Caco-2 (cell line): ENCODE results near the gene ARRB2. TPM values are rescaled to one million over a fixed set of nuclear protein-coding genes. Genes with fewer than 3 reads are reported as not detected.

Experiments used
- BruUV-seq: library from RNA; stranded (reverse); fragments of 400-500 nt; replicated peaks from 2 replicates; lab custom pipeline; 2021; lab: Mats Ljungman, UMichigan
- CTCF ChIA-PET: fragments of 300-600 bp; sonication (Branson Sonifier 250); formaldehyde crosslinking; loops from one replicate; lab custom pipeline; 2022; ENCODE audit warnings: antibody characterized with exemption; lab: Charles Lee
- POLR2A ChIA-PET: fragments of 300-600 bp; sonication (Branson Sonifier 250); formaldehyde crosslinking; loops from one replicate; lab custom pipeline; 2022; ENCODE audit warnings: antibody characterized with exemption; lab: Charles Lee
- DNase-seq, 2 experiments: peaks; one replicate each; pipeline versions ENCODE4 v3.0.0 to v3.0.0-alpha.2; 2020 to 2022
- H3K27me3 ChIP-seq: replicated peaks from 2 replicates; pipeline ENCODE4 v1.6.0; 2011; ENCODE audit warnings: low read length; ENCODE audit not compliant: control insufficient read depth, insufficient read depth
- H3K36me3 ChIP-seq: 2 replicates; pipeline ENCODE4 v1.5.1; 2011; ENCODE audit warnings: low read length; ENCODE audit not compliant: control insufficient read depth, insufficient read depth
- H3K4me1 ChIP-seq: fragments of 250-450 bp; sonication (Bioruptor Pico); 2 replicates; pipeline ENCODE4 v1.5.1; 2020; ENCODE audit warnings: mild to moderate bottlenecking
- H3K4me3 ChIP-seq: 2 replicates; pipeline ENCODE4 v1.5.1; 2011; ENCODE audit warnings: low read depth, mild to moderate bottlenecking, control low read depth, low read length
- H3K9me3 ChIP-seq: fragments of 250-450 bp; sonication (Bioruptor Pico); 2 replicates; pipeline ENCODE4 v1.5.1; 2020; ENCODE audit warnings: mild to moderate bottlenecking, moderate library complexity
- H3K27ac Mint-ChIP-seq: one replicate; pipeline ENCODE4 v1.8.0; 2022; ENCODE audit warnings: mixed read lengths; ENCODE audit not compliant: unreplicated experiment
- H3K27me3 Mint-ChIP-seq: one replicate; pipeline ENCODE4 v1.8.0; 2022; ENCODE audit warnings: mixed read lengths; ENCODE audit not compliant: insufficient read depth, unreplicated experiment
- H3K36me3 Mint-ChIP-seq: one replicate; pipeline ENCODE4 v1.8.0; 2022; ENCODE audit warnings: mild to moderate bottlenecking, mixed read lengths; ENCODE audit not compliant: insufficient read depth, unreplicated experiment
- H3K4me1 Mint-ChIP-seq: one replicate; pipeline ENCODE4 v1.8.0; 2022; ENCODE audit warnings: low read depth, mixed read lengths; ENCODE audit not compliant: unreplicated experiment
- H3K4me3 Mint-ChIP-seq: one replicate; pipeline ENCODE4 v1.8.0; 2022; ENCODE audit warnings: mild to moderate bottlenecking, moderate library complexity, mixed read lengths; ENCODE audit not compliant: unreplicated experiment
- H3K9me3 Mint-ChIP-seq: one replicate; pipeline ENCODE4 v1.8.0; 2022; ENCODE audit warnings: mixed read lengths; ENCODE audit not compliant: unreplicated experiment
- intact Hi-C: fragments of 100-400 bp; cut with micrococcal nuclease; formaldehyde crosslinking; loops from one replicate; pipeline ENCODE4 v1.10.0; 2022; ENCODE audit not compliant: unreplicated experiment
- total RNA-seq: library from RNA; stranded (reverse); gene quantifications from 2 replicates; pipeline ENCODE4 v1.2.3, GENCODE V29; 2022
- TF ChIP-seq, protein P1 (sequence below), 2 experiments: fragments of 200-600 bp in 1 of 2; IDR thresholded peaks; 1 replicate in 1 of 2; 2 replicates in 1 of 2; pipeline versions ENCODE4 v1.5.1 to v1.8.0; 2011 to 2022; ENCODE audit warnings: antibody characterized with exemption in 1 of 2, control low read depth in 1 of 2, inconsistent platforms in 1 of 2, low read depth in 1 of 2, low read length in 1 of 2, mild to moderate bottlenecking in 1 of 2, moderate library complexity in 1 of 2; ENCODE audit not compliant: insufficient read depth in 1 of 2, severe bottlenecking in 1 of 2, unreplicated experiment in 1 of 2

ARRB2 gene
- total RNA-seq, 1 experiment from 2014 or later, result 37.1 TPM

DNA sequence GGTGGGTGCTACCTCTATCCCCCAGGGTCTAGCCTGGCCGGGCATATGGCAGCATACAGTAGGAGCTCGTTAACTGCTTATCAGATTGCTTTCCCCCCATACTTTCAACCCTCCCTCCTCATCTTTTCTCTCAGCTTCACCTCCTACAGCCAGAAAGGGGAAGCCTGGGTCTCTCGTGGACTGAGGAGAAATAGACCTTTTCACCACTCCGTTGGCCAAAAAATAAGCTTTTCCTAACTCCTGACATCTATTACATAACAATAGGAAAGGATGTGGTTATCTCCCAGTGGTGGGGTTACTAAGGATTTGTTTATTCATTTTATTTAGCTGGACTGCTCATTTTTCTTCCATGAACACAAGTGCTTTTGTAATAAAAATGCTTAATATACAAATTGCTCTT is 38.3 kb downstream of the ARRB2 start:
- H3K9me3 ChIP-seq, result no peaks in the 10 kb centered on the region
- no TSS peak for BruUV-seq
- ChIA-PET CTCF (no interaction called here), POLR2A (no interaction called here)
- H3K27me3 ChIP-seq, result no peaks in the 10 kb centered on the region
- no peak overlapping the region for H3K27ac Mint-ChIP-seq
- no peak overlapping the region for H3K4me3 Mint-ChIP-seq
- TF ChIP-seq, protein P1, sequence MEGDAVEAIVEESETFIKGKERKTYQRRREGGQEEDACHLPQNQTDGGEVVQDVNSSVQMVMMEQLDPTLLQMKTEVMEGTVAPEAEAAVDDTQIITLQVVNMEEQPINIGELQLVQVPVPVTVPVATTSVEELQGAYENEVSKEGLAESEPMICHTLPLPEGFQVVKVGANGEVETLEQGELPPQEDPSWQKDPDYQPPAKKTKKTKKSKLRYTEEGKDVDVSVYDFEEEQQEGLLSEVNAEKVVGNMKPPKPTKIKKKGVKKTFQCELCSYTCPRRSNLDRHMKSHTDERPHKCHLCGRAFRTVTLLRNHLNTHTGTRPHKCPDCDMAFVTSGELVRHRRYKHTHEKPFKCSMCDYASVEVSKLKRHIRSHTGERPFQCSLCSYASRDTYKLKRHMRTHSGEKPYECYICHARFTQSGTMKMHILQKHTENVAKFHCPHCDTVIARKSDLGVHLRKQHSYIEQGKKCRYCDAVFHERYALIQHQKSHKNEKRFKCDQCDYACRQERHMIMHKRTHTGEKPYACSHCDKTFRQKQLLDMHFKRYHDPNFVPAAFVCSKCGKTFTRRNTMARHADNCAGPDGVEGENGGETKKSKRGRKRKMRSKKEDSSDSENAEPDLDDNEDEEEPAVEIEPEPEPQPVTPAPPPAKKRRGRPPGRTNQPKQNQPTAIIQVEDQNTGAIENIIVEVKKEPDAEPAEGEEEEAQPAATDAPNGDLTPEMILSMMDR (IDR thresholded peaks at IDR 0.05; ENCODE audit: insufficient read depth in 1 of 2, low read depth in 1 of 2, low read length in 1 of 2, severe bottlenecking in 1 of 2, unreplicated experiment in 1 of 2), result no peak
- H3K9me3 Mint-ChIP-seq, result no peaks in the 10 kb centered on the region
- H3K36me3 ChIP-seq, result no peaks in the 10 kb centered on the region
- H3K4me1 ChIP-seq, result no peaks in the 10 kb centered on the region
- no peaks in the 10 kb centered on the region for H3K27me3 Mint-ChIP-seq
- no peaks in the 10 kb centered on the region for H3K36me3 Mint-ChIP-seq
- no peak for DNase-seq
- intact Hi-C loops, result no loop called here
- no peak overlapping the region for H3K4me3 ChIP-seq
- no peaks in the 10 kb centered on the region for H3K4me1 Mint-ChIP-seq

DNA sequence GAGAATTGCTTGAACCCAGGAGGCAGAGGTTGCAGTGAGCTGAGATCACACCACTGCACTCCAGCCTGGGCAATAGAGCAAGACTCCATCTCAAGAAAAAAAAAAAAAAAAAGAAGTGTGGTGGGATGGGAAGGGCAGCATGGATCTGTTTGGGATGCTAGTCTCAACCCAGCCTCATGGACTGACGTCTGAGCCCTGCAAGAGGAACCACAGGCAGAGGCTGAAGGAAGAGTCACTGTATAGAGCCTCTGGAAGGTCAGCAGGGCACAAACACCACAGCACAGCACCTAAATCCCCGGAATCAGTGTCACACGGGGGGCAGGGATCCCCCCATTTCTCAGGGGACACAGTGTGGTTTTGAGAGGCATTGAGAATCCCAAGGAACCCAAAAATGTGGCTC is 40.2 kb downstream of the ARRB2 start:
- no peaks in the 10 kb centered on the region for H3K36me3 Mint-ChIP-seq
- H3K36me3 ChIP-seq, result no peaks in the 10 kb centered on the region
- ChIA-PET POLR2A (no interaction called here), CTCF (no interaction called here)
- no peak for DNase-seq
- no peaks in the 10 kb centered on the region for H3K9me3 Mint-ChIP-seq
- no peaks in the 10 kb centered on the region for H3K27me3 Mint-ChIP-seq
- no peaks in the 10 kb centered on the region for H3K4me1 Mint-ChIP-seq
- no peak overlapping the region for H3K4me3 Mint-ChIP-seq
- TF ChIP-seq, protein P1 (IDR thresholded peaks at IDR 0.05; ENCODE audit: insufficient read depth in 1 of 2, low read depth in 1 of 2, low read length in 1 of 2, severe bottlenecking in 1 of 2, unreplicated experiment in 1 of 2), result no peak
- no peaks in the 10 kb centered on the region for H3K9me3 ChIP-seq
- no peaks in the 10 kb centered on the region for H3K27me3 ChIP-seq
- H3K4me1 ChIP-seq, result no peaks in the 10 kb centered on the region
- no peak overlapping the region for H3K4me3 ChIP-seq
- intact Hi-C loops, result no loop called here
- BruUV-seq, result no TSS peak
- H3K27ac Mint-ChIP-seq, result no peak overlapping the region

DNA sequence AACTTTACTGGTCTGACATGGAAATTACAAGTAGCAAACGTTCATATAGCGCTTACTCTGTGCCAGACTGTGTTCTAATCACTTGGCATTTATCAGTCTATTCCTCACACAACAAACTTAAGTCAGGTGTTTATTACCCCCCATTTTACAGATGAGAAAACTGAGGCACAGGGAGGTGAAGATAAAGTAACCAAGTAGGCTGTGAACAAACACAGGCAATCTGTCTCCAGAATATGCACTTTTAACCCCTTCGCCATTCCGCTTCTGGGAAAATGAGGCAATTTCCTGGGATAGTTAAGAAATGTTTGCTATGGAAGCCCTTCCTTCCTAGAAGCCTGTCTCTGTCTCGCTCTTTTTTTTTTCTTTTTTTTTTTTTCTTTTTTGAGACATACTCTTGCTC is 41.5 kb downstream of the ARRB2 start:
- Mint-ChIP-seq H3K4me3 (no peak overlapping the region), H3K4me1 (no peaks in the 10 kb centered on the region), H3K27me3 (no peaks in the 10 kb centered on the region), H3K27ac (no peak overlapping the region), H3K9me3 (no peaks in the 10 kb centered on the region), H3K36me3 (no peaks in the 10 kb centered on the region)
- Histone ChIP-seq H3K4me1 (no peaks in the 10 kb centered on the region), H3K36me3 (no peaks in the 10 kb centered on the region), H3K9me3 (no peaks in the 10 kb centered on the region), H3K27me3 (no peaks in the 10 kb centered on the region), H3K4me3 (no peak overlapping the region)
- no peak for DNase-seq
- CTCF ChIA-PET, result no interaction called here
- no TSS peak for BruUV-seq
- TF ChIP-seq, protein P1 (IDR thresholded peaks at IDR 0.05; ENCODE audit: insufficient read depth in 1 of 2, low read depth in 1 of 2, low read length in 1 of 2, severe bottlenecking in 1 of 2, unreplicated experiment in 1 of 2), result no peak
- POLR2A ChIA-PET, result no interaction called here
- intact Hi-C loops, result no loop called here
